OCI-LY3 (cell line): Measurements from ENCODE around the gene ANKRD29.
"Not testable (repeated sequence)": the region's sequence is repeated elsewhere in the genome, so short reads cannot be mapped to it uniquely, and the experiment has no call there.

Experiments
- H2AFZ ChIP-seq: fragments of 200-600, 300-600 bp; shearing (Covaris generic); 2 replicates; pipeline ENCODE4 v1.6.0; 2014; ENCODE audit warnings: antibody characterized with exemption, low read depth, low read length
- H3K27ac ChIP-seq: fragments of 200-600, 300-600 bp; sonication (generic); 2 replicates; pipeline ENCODE4 v1.5.1; 2014; ENCODE audit warnings: mild to moderate bottlenecking, low read length, moderate library complexity, mixed read lengths
- H3K27me3 ChIP-seq: fragments of 200-600, 300-600 bp; sonication (generic); 2 replicates; pipeline ENCODE4 v1.6.1; 2014; ENCODE audit warnings: low read depth, low read length, mixed read lengths
- H3K36me3 ChIP-seq: fragments of 200-600, 300-600 bp; sonication (generic); replicated peaks from 2 replicates; pipeline ENCODE3; 2014; ENCODE audit warnings: low read depth, low read length, mixed read lengths
- H3K4me1 ChIP-seq: fragments of 300-600, 200-600 bp; sonication (generic); 2 replicates; pipeline ENCODE4 v1.6.1; 2014; ENCODE audit warnings: low read length, mixed read lengths
- H3K4me2 ChIP-seq: fragments of 200-600, 300-600 bp; sonication (generic); 2 replicates; pipeline ENCODE4 v1.6.1; 2014; ENCODE audit warnings: low read length, mixed read lengths
- H3K4me3 ChIP-seq: fragments of 300-600, 200-600 bp; sonication (generic); 2 replicates; pipeline ENCODE4 v1.5.1; 2014; ENCODE audit warnings: antibody characterized with exemption, mild to moderate bottlenecking, low read length, moderate library complexity
- H3K79me2 ChIP-seq: fragments of 300-600, 200-600 bp; shearing (Covaris generic); 2 replicates; pipeline ENCODE4 v1.6.1; 2014; ENCODE audit warnings: mild to moderate bottlenecking, low read length, mixed read lengths
- H3K9ac ChIP-seq: fragments of 300-600, 200-600 bp; shearing (Covaris generic); 2 replicates; pipeline ENCODE4 v1.6.0; 2014; ENCODE audit warnings: mild to moderate bottlenecking, low read length, moderate library complexity
- H3K9me3 ChIP-seq: fragments of 200-600, 300-600 bp; shearing (Covaris generic); 2 replicates; pipeline ENCODE4 v1.6.1; 2014; ENCODE audit warnings: low read length, mixed read lengths; ENCODE audit not compliant: insufficient read depth
- H4K20me1 ChIP-seq: fragments of 200-600, 300-600 bp; sonication (generic); 2 replicates; pipeline ENCODE4 v1.6.1; 2016; ENCODE audit warnings: low read length, mixed read lengths; ENCODE audit not compliant: insufficient read depth
- CTCF ChIP-seq: fragments of 200-600, 300-600 bp; sonication (generic); IDR thresholded peaks from 2 replicates; pipeline ENCODE4 v1.5.1; 2014; ENCODE audit warnings: antibody characterized with exemption, low read length, low read depth
- EZH2phosphoT487 ChIP-seq: fragments of 200-600 bp; shearing (Covaris generic); IDR thresholded peaks from 2 replicates; pipeline ENCODE4 v1.6.1; 2018; ENCODE audit warnings: antibody characterized with exemption, mixed run types, low read depth

The ANKRD29 gene

DNA sequence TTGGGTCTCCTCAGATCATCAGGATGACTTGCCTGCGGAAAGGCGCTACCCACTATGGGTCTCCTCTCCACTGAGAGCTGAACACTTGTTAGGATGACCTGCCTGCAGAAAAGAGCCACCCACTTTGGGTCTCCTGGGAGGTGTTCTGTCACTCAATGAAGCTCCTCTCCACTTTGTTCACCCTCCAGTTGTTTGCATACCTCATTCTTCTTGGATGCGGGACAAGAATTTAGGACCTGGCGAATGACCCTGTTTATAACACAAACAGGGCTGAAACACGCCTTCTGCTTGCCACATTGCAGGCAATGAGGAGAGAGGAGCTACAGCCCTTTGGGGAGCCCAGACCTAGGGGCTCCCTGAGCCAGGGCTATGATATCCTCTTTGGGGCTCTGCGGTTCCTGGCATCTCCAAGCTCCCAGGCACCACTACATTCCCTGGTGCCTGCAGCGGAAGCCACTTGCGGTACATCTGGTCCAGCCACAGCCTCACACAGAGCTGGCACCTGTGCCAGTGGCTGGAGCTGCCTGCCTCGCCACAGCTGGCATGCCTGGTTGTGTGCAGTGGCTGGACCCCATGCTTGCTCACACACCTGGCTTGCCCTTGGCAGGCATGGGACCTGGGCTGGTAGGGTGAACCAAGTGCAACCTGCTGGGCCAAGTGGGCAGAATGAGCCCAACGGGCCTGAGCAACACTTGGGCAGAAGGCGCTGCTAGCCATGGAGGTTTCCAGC, 20.6 kb downstream of the ANKRD29 start:
- no peaks in the 10 kb centered on the region for H3K79me2 ChIP-seq
- no peak overlapping the region for H3K4me3 ChIP-seq
- TF ChIP-seq EZH2phosphoT487 (no peak), CTCF (no peak)
- H3K36me3 ChIP-seq: no peaks in the 10 kb centered on the region
- H3K9ac ChIP-seq: no peak overlapping the region
- no peaks in the 10 kb centered on the region for H4K20me1 ChIP-seq
- H2AFZ ChIP-seq: no peak overlapping the region
- H3K27ac ChIP-seq: no peak overlapping the region
- no peak overlapping the region for H3K4me2 ChIP-seq
- no peaks in the 10 kb centered on the region for H3K27me3 ChIP-seq
- no peaks in the 10 kb centered on the region for H3K4me1 ChIP-seq
- no peaks in the 10 kb centered on the region for H3K9me3 ChIP-seq

GRCh38 chr18:23641143-23641720, 21.5 kb downstream of the ANKRD29 start:
- no peaks in the 10 kb centered on the region for H3K36me3 ChIP-seq
- TF ChIP-seq EZH2phosphoT487: no peak
- no peak for TF ChIP-seq CTCF
- H3K4me2 ChIP-seq: no peak overlapping the region
- no peak overlapping the region for H2AFZ ChIP-seq
- no peaks in the 10 kb centered on the region for H3K79me2 ChIP-seq
- H3K9ac ChIP-seq: no peak overlapping the region
- H3K27ac ChIP-seq: no peak overlapping the region
- H3K9me3 ChIP-seq: no peaks in the 10 kb centered on the region
- no peaks in the 10 kb centered on the region for H3K27me3 ChIP-seq
- no peak overlapping the region for H3K4me3 ChIP-seq
- H4K20me1 ChIP-seq: no peaks in the 10 kb centered on the region
- no peaks in the 10 kb centered on the region for H3K4me1 ChIP-seq

DNA sequence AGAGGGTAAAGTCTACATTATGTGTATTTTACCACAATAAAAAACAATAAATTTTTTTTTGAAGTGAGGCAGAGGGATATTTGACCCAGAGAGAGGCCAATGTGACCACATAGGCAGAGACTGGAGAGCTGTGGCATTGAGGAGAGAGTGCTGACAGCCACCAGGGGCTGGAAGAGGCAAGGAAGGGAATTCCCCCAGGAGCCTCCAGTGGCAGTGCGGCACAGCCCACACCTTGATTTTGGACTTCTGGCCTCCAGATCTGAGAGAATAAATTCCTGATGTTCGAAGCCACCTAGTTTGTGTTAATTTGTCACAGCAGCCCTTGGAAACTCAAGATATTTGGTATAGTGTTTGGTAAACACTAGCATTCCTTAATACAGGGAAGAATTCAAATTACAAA, 22.7 kb downstream of the ANKRD29 start:
- TF ChIP-seq EZH2phosphoT487 (no peak), CTCF (no peak)
- Histone ChIP-seq H3K4me3 (no peak overlapping the region), H4K20me1 (no peaks in the 10 kb centered on the region), H3K9me3 (no peaks in the 10 kb centered on the region), H3K79me2 (no peaks in the 10 kb centered on the region), H3K4me2 (no peak overlapping the region), H3K4me1 (no peaks in the 10 kb centered on the region), H2AFZ (no peak overlapping the region), H3K27me3 (no peaks in the 10 kb centered on the region), H3K36me3 (no peaks in the 10 kb centered on the region), H3K27ac (no peak overlapping the region), H3K9ac (no peak overlapping the region)

DNA sequence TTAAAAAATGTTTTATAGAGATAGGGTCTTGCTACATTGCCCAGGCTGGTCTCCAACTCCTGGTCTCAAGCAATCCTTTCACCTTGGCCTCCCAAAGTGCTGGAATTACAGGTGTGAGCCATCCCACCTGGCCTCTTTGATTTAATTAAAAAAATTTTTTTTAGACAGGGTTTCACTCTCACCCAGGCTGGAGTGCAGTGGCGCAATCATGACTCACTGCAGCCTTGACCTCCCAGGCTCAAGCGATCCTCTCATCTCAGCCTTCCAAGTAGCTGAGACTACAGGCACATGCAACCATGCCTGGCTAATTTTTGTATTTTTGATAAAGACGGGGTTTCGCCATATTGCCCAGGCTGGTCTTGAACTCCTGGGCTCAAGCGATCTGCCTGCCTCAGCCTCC, 26.3 kb downstream of the ANKRD29 start:
- not testable (repeated sequence) for H3K9ac ChIP-seq, H2AFZ ChIP-seq, H3K27me3 ChIP-seq, H3K27ac ChIP-seq, H4K20me1 ChIP-seq, H3K4me1 ChIP-seq, H3K79me2 ChIP-seq, H3K36me3 ChIP-seq, H3K4me2 ChIP-seq, H3K9me3 ChIP-seq, H3K4me3 ChIP-seq
